GM12878 (cell line): ENCODE data around the gene NRIP3. TPM values are rescaled to one million over a fixed set of nuclear protein-coding genes. Genes with fewer than 3 reads are reported as not detected.

Experiments used
- DPF2 ChIP-seq: fragments of 450-650 bp; IDR thresholded peaks from 2 replicates; pipeline ENCODE4 v1.6.1; 2017; ENCODE audit warnings: mild to moderate bottlenecking
- E2F4 ChIP-seq: IDR thresholded peaks from 2 replicates; pipeline ENCODE4 v1.6.1; 2012; ENCODE audit warnings: low read depth, low read length, improper control_type of control experiment
- EED ChIP-seq: sonication (generic); IDR thresholded peaks from 2 replicates; pipeline ENCODE4 v1.6.1; 2016; ENCODE audit warnings: antibody characterized with exemption, low read depth
- FOXM1 ChIP-seq: IDR thresholded peaks from 2 replicates; pipeline ENCODE4 v1.6.1; 2012; ENCODE audit warnings: low read depth, mild to moderate bottlenecking, inconsistent platforms, low read length, moderate library complexity
- GABPA ChIP-seq: IDR thresholded peaks from 2 replicates; pipeline ENCODE4 v1.6.1; 2014; ENCODE audit warnings: antibody characterized with exemption, low read depth, mild to moderate bottlenecking, inconsistent platforms
- LARP7 ChIP-seq: fragments of 450-650 bp; IDR thresholded peaks from 2 replicates; pipeline ENCODE4 v1.6.1; 2017; ENCODE audit warnings: mild to moderate bottlenecking
- MTA2 ChIP-seq: fragments of 450-650 bp; IDR thresholded peaks from 2 replicates; pipeline ENCODE4 v1.6.1; 2016; ENCODE audit warnings: low read depth, mild to moderate bottlenecking, moderate library complexity
- MTA3 ChIP-seq: IDR thresholded peaks from 2 replicates; pipeline ENCODE4 v1.6.1; 2012; ENCODE audit warnings: low read length, inconsistent platforms, borderline replicate concordance
- MXI1 ChIP-seq: fragments of 150-350 bp; IDR thresholded peaks from 2 replicates; pipeline ENCODE4 v1.6.1; 2011; ENCODE audit warnings: low read depth, mild to moderate bottlenecking, inconsistent platforms, low read length, improper control_type of control experiment
- NBN ChIP-seq: fragments of 450-650 bp; IDR thresholded peaks from 2 replicates; pipeline ENCODE4 v1.6.1; 2016
- PKNOX1 ChIP-seq: fragments of 450-650 bp; IDR thresholded peaks from 2 replicates; pipeline ENCODE4 v1.6.1; 2016; ENCODE audit warnings: mild to moderate bottlenecking
- POU2F2 ChIP-seq: IDR thresholded peaks from 3 replicates; pipeline ENCODE4 v1.6.1; 2011; ENCODE audit warnings: low read depth, mild to moderate bottlenecking, low read length, borderline replicate concordance
- RELB ChIP-seq: fragments of 450-650 bp; IDR thresholded peaks from 2 replicates; pipeline ENCODE4 v1.6.1; 2017; ENCODE audit warnings: low read depth, mild to moderate bottlenecking, moderate library complexity
- SRF ChIP-seq, 2 experiments: IDR thresholded peaks; 2 replicates each; pipeline ENCODE4 v1.6.1; 2011; ENCODE audit warnings: low read depth in 2 of 2, low read length in 2 of 2, mild to moderate bottlenecking in 1 of 2, moderate library complexity in 1 of 2
- TCF12 ChIP-seq: IDR thresholded peaks from 2 replicates; pipeline ENCODE4 v1.6.1; 2011; ENCODE audit warnings: low read depth, mild to moderate bottlenecking, low read length
- TCF3 ChIP-seq: IDR thresholded peaks from 2 replicates; pipeline ENCODE4 v1.6.1; 2012; ENCODE audit warnings: low read depth, mild to moderate bottlenecking, low read length, borderline replicate concordance; ENCODE audit not compliant: insufficient read depth
- USF1 ChIP-seq: IDR thresholded peaks from 2 replicates; pipeline ENCODE4 v1.6.1; 2011; ENCODE audit warnings: borderline replicate concordance, low read depth, mild to moderate bottlenecking, moderate library complexity, mixed read lengths, low read length; ENCODE audit not compliant: insufficient read depth; ENCODE audit errors: extremely low read length
- ZNF687 ChIP-seq: fragments of 450-650 bp; IDR thresholded peaks from 2 replicates; pipeline ENCODE4 v1.6.1; 2017; ENCODE audit warnings: mild to moderate bottlenecking, moderate library complexity
- polyA plus RNA-seq, 11 experiments: library from polyadenylated mRNA; depleted of rRNA in 4 of 11; unstranded in 6 of 11; stranded (reverse) in 5 of 11; fragments of >200 nt; fragmentation: Nextera tagmentation in 4 of 11; fragmentation: Illumina TruSeq in 1 of 11; extraction: Ambion mirVana in 4 of 11; extraction: Trizol in 1 of 11; gene quantifications; 1 replicate in 1 of 11; 2 replicates in 10 of 11; pipeline versions ENCODE4 v1.2.1 to v1.2.3, GENCODE V29; 2011 to 2016; ENCODE audit warnings: inconsistent platforms in 2 of 11, missing spikeins in 2 of 11, low read depth in 1 of 11
- total RNA-seq, 4 experiments: library from RNA; depleted of rRNA in 3 of 4; stranded (reverse); fragments of >200 nt in 3 of 4; fragmentation: Illumina TruSeq in 1 of 4; extraction: Trizol in 1 of 4; gene quantifications; 2 replicates each; pipeline versions ENCODE4 v1.2.1 to v1.2.3, GENCODE V29; 2013 to 2021

Gene NRIP3
- total and polyA plus RNA-seq, 10 of the 15 experiments (the other 5 are each of a cell fraction or from before 2014, with no cell fraction given), result under 0.01 to 0.25 (median 0.09) TPM; not detected in 7

GRCh38 chr11:8964324-8965320 is 39.2 kb downstream of the NRIP3 start, which contains the start of gene TMEM9B (continued):
- TF ChIP-seq E2F4 (no peak), RELB (peak; percentile 83), NBN (peak; percentile 71; the same call in 1 of the 2 replicates), PKNOX1 (peak; percentile 69), LARP7 (0 out of 2 replicates have a peak, but pooled peaks have one; percentile 75), POU2F2 (peak; percentile 90), TCF12 (no peak; the same call in 1 of the 2 replicates), MXI1 (peak; percentile 53), ZNF687 (peak; percentile 86; the same call in 1 of the 2 replicates), GABPA (peak; percentile 91), DPF2 (peak; percentile 70), MTA3 (no peak), TCF3 (peak; percentile 66), FOXM1 (no peak), SRF (IDR thresholded peaks at IDR 0.05; ENCODE audit: low read depth in 2 of 2, low read length in 2 of 2) (peak in 1 of 2 experiments; percentile 61; a peak in 1 of 4 replicates), EED (peak; percentile 10; the same call in 1 of the 2 replicates), MTA2 (peak; percentile 86), USF1 (peak; percentile 30)
